ENCODE results near the gene SARDH. TPM values are rescaled to one million over a fixed set of nuclear protein-coding genes. Genes with fewer than 3 reads are reported as not detected.

Gene SARDH
- total and polyA plus RNA-seq, 2 donors (not counting 1 experiment from before 2014, with no cell fraction given) = 0.03 to 0.07 TPM

GRCh38 chr9:133615186-133615585 lies 123.0 kb downstream of the SARDH start:
- Mint-ChIP-seq H3K27ac (no peak overlapping the region), H3K4me1 (peaks cover 6% of the 10 kb centered on the region), H3K4me3 (no peak overlapping the region), H3K9me3 (ENCODE audit: insufficient read depth) (no peaks in the 10 kb centered on the region), H3K27me3 (peaks cover 29% of the 10 kb centered on the region)
- Histone ChIP-seq H2AFZ (ENCODE audit: insufficient read depth, low read depth, low read length, poor library complexity, severe bottlenecking) (no peak overlapping the region), H3K4me3 (ENCODE audit: control extremely low read depth in 1 of 5, extremely low read depth in 1 of 5, insufficient read depth in 1 of 5, low read depth in 2 of 5, low read length in 4 of 5) (no peak overlapping the region), H3K79me2 (ENCODE audit: control insufficient read depth, insufficient read depth, low read length) (no peaks in the 10 kb centered on the region), H3K27ac (ENCODE audit: low read length in 2 of 2) (no peak overlapping the region), H3K36me3 (replicated peaks in 1 of 2; ENCODE audit: control extremely low read depth in 1 of 2, control insufficient read depth in 1 of 2, extremely low read depth in 1 of 2, insufficient read depth in 2 of 2, low read length in 1 of 2) (no peaks in the 10 kb centered on the region), H3K27me3 (replicated peaks in 1 of 4; ENCODE audit: control extremely low read depth in 1 of 4, control insufficient read depth in 3 of 4, insufficient read depth in 4 of 4, low read length in 3 of 4) (peaks cover 0 to 21% (median 5%) of the 10 kb centered on the region in 4 experiments), H3K4me2 (replicated peaks; ENCODE audit: low read depth, low read length, poor library complexity, severe bottlenecking) (no peak overlapping the region), H3K9me3 (ENCODE audit: control extremely low read depth in 1 of 3, control insufficient read depth in 2 of 3, insufficient read depth in 1 of 3, low read length in 2 of 3) (peaks cover 0 to 3% (median 0%) of the 10 kb centered on the region in 3 donors), H4K20me1 (ENCODE audit: control insufficient read depth, insufficient read depth, low read length, poor library complexity, severe bottlenecking) (no peaks in the 10 kb centered on the region), H3K4me1 (ENCODE audit: control insufficient read depth in 2 of 2, insufficient read depth in 2 of 2, low read length in 2 of 2) (peaks cover 7% of the 10 kb centered on the region in 2 donors), H3K9ac (ENCODE audit: low read length) (no peak overlapping the region)
- WGBS (ENCODE audit: insufficient coverage) = 69% methylated on average over 16 of the region's 16 CpGs
- DNase-seq = no peak
- ATAC-seq (ENCODE audit: low read depth) = no peak
- intact Hi-C loops (cut with micrococcal nuclease) = no loop called here
- ChIA-PET CTCF (no interaction called here), POLR2A (no interaction called here)
- TF ChIP-seq EZH2 (IDR thresholded peaks at IDR 0.05; ENCODE audit: borderline replicate concordance, insufficient read depth, low read depth, low read length, poor library complexity, severe bottlenecking) (no peak), CTCF (IDR thresholded peaks at IDR 0.05) (no peak)

GRCh38 chr9:133614678-133615077 lies 123.5 kb downstream of the SARDH start:
- H3K4me3 Mint-ChIP-seq = no peak overlapping the region
- no peak overlapping the region for H3K27ac Mint-ChIP-seq
- Histone ChIP-seq H4K20me1 (ENCODE audit: control insufficient read depth, insufficient read depth, low read length, poor library complexity, severe bottlenecking) (no peaks in the 10 kb centered on the region), H3K36me3 (replicated peaks in 1 of 2; ENCODE audit: control extremely low read depth in 1 of 2, control insufficient read depth in 1 of 2, extremely low read depth in 1 of 2, insufficient read depth in 2 of 2, low read length in 1 of 2) (no peaks in the 10 kb centered on the region), H3K27ac (ENCODE audit: low read length in 2 of 2) (no peak overlapping the region), H2AFZ (ENCODE audit: insufficient read depth, low read depth, low read length, poor library complexity, severe bottlenecking) (no peak overlapping the region), H3K9ac (ENCODE audit: low read length) (no peak overlapping the region), H3K79me2 (ENCODE audit: control insufficient read depth, insufficient read depth, low read length) (no peaks in the 10 kb centered on the region), H3K4me1 (ENCODE audit: control insufficient read depth in 2 of 2, insufficient read depth in 2 of 2, low read length in 2 of 2) (peaks cover 2% of the 10 kb centered on the region in 2 donors), H3K9me3 (ENCODE audit: control extremely low read depth in 1 of 3, control insufficient read depth in 2 of 3, insufficient read depth in 1 of 3, low read length in 2 of 3) (peaks cover 0 to 3% (median 0%) of the 10 kb centered on the region in 3 donors), H3K4me3 (ENCODE audit: control extremely low read depth in 1 of 5, extremely low read depth in 1 of 5, insufficient read depth in 1 of 5, low read depth in 2 of 5, low read length in 4 of 5) (no peak overlapping the region), H3K4me2 (replicated peaks; ENCODE audit: low read depth, low read length, poor library complexity, severe bottlenecking) (no peak overlapping the region), H3K27me3 (replicated peaks in 1 of 4; ENCODE audit: control extremely low read depth in 1 of 4, control insufficient read depth in 3 of 4, insufficient read depth in 4 of 4, low read length in 3 of 4) (peaks cover 0 to 25% (median 7%) of the 10 kb centered on the region in 4 experiments)
- H3K4me1 Mint-ChIP-seq = peaks cover 1% of the 10 kb centered on the region
- TF ChIP-seq CTCF (IDR thresholded peaks at IDR 0.05) = no peak
- no peak for TF ChIP-seq EZH2 (IDR thresholded peaks at IDR 0.05; ENCODE audit: borderline replicate concordance, insufficient read depth, low read depth, low read length, poor library complexity, severe bottlenecking)
- 53% methylated on average over 3 of the region's 5 CpGs for WGBS (ENCODE audit: insufficient coverage)
- peaks cover 33% of the 10 kb centered on the region for H3K27me3 Mint-ChIP-seq
- ATAC-seq (ENCODE audit: low read depth) = no peak
- ChIA-PET POLR2A (no interaction called here), CTCF (no interaction called here)
- H3K9me3 Mint-ChIP-seq (ENCODE audit: insufficient read depth) = no peaks in the 10 kb centered on the region
- DNase-seq = no peak
- intact Hi-C loops (cut with micrococcal nuclease) = no loop called here
